HCT116 (cell line): ENCODE data around the gene TGFBRAP1. TPM values are rescaled to one million over a fixed set of nuclear protein-coding genes. Genes with fewer than 3 reads are reported as not detected.

Source experiments
- ATAC-seq: fragments of 200-7000 bp; cut with Tn5 transposase; 2 replicates; pipeline ENCODE4 v1.9.1; 2020; ENCODE audit warnings: mild to moderate bottlenecking, moderate library complexity
- BruUV-seq: library from RNA; stranded (reverse); fragments of 400-500 nt; replicated peaks from 2 replicates; lab custom pipeline; 2021; lab: Mats Ljungman, UMichigan
- CTCF ChIA-PET: fragments of 300-600 bp; sonication (Branson Sonifier 250); formaldehyde crosslinking; loops from one replicate; lab custom pipeline; 2021; ENCODE audit warnings: antibody characterized with exemption; lab: Charles Lee
- POLR2A ChIA-PET: fragments of 300-600, 350-600 bp; sonication (Branson Sonifier 250); formaldehyde crosslinking; loops from one replicate; lab custom pipeline; 2021; ENCODE audit warnings: antibody characterized with exemption; lab: Charles Lee
- RAD21 ChIA-PET, 2 experiments: fragments of 300-600 bp; sonication (Branson Sonifier 250); formaldehyde crosslinking; loops; one replicate each; lab custom pipeline; 2023; ENCODE audit warnings: low total read pairs in 2 of 2; ENCODE audit not compliant: uncharacterized antibody in 2 of 2, unreplicated experiment in 2 of 2, low non-redundant PET in 1 of 2; lab: Charles Lee
- DNase-seq: peaks from one replicate; pipeline ENCODE4 v3.0.0-alpha.2; 2010; ENCODE audit warnings: low read depth, low spot score
- H2AFZ ChIP-seq: fragments of 200-600 bp; shearing (Covaris generic), sonication (generic); 2 replicates; pipeline ENCODE4 v1.6.1; 2017; ENCODE audit warnings: low read depth, mixed run types, mixed read lengths, antibody characterized with exemption, low read length; ENCODE audit not compliant: poor library complexity, severe bottlenecking
- H3K27ac ChIP-seq: 2 replicates; pipeline ENCODE4 v1.5.1; 2012; ENCODE audit warnings: low read depth, low read length
- H3K27me3 ChIP-seq: fragments of 200-600 bp; sonication (generic); 2 replicates; pipeline ENCODE4 v1.6.1; 2016; ENCODE audit warnings: mixed run types, low read length, mixed read lengths; ENCODE audit not compliant: insufficient read depth
- H3K36me3 ChIP-seq, 2 experiments: fragments of 200-500 bp in 1 of 2; fragments of 200-600 bp in 1 of 2; sonication (Bioruptor generic) in 1 of 2; sonication (generic) in 1 of 2; 2 replicates each; pipeline versions ENCODE4 v1.5.1 to v1.6.1; 2014 to 2016; ENCODE audit warnings: low read length in 2 of 2, inconsistent platforms in 1 of 2, mixed read lengths in 1 of 2, mixed run types in 1 of 2; ENCODE audit not compliant: insufficient read depth in 2 of 2, control insufficient read depth in 1 of 2
- H3K4me1 ChIP-seq, 2 experiments: fragments of 200-600 bp in 1 of 2; sonication (generic) in 1 of 2; 2 replicates each; pipeline versions ENCODE4 v1.5.1 to v1.6.1; 2012 to 2017; ENCODE audit warnings: low read length in 2 of 2, inconsistent platforms in 1 of 2, mild to moderate bottlenecking in 1 of 2, mixed read lengths in 1 of 2, mixed run types in 1 of 2, moderate library complexity in 1 of 2; ENCODE audit not compliant: insufficient read depth in 2 of 2, control insufficient read depth in 1 of 2
- H3K4me2 ChIP-seq: fragments of 200-600 bp; sonication (generic); 2 replicates; pipeline ENCODE4 v1.6.1; 2017; ENCODE audit warnings: mixed run types, low read length, mixed read lengths
- H3K4me3 ChIP-seq, 2 experiments: fragments of 200-600 bp in 1 of 2; sonication (generic) in 1 of 2; replicated peaks in 1 of 2; 2 replicates each; pipeline ENCODE4 v1.5.1; 2011 to 2016; ENCODE audit warnings: low read length in 2 of 2, control low read depth in 1 of 2, low read depth in 1 of 2, mild to moderate bottlenecking in 1 of 2, mixed read lengths in 1 of 2, mixed run types in 1 of 2
- H3K79me2 ChIP-seq: fragments of 200-600 bp; sonication (generic); 2 replicates; pipeline ENCODE4 v1.6.1; 2017; ENCODE audit warnings: mild to moderate bottlenecking, mixed run types, low read length, moderate library complexity, mixed read lengths; ENCODE audit not compliant: insufficient read depth
- H3K9ac ChIP-seq: fragments of 200-600 bp; sonication (generic); 2 replicates; pipeline ENCODE4 v1.6.1; 2016; ENCODE audit warnings: low read length, mixed read lengths
- H3K9me2 ChIP-seq: fragments of 200-600 bp; sonication (generic), shearing (Covaris generic); 2 replicates; pipeline ENCODE4 v1.6.1; 2017; ENCODE audit warnings: mixed run types, mild to moderate bottlenecking, moderate library complexity; ENCODE audit not compliant: insufficient read depth
- H3K9me3 ChIP-seq, 2 experiments: fragments of 200-500 bp in 1 of 2; fragments of 200-600 bp in 1 of 2; sonication (Bioruptor generic) in 1 of 2; sonication (generic) in 1 of 2; 2 replicates each; pipeline ENCODE4 v1.6.1; 2014 to 2017; ENCODE audit warnings: low read length in 2 of 2, mixed read lengths in 2 of 2, inconsistent platforms in 1 of 2, low read depth in 1 of 2, mild to moderate bottlenecking in 1 of 2, mixed run types in 1 of 2, moderate library complexity in 1 of 2; ENCODE audit not compliant: control insufficient read depth in 1 of 2, insufficient read depth in 1 of 2
- H4K20me1 ChIP-seq: fragments of 200-600 bp; sonication (generic), shearing (Covaris generic); 2 replicates; pipeline ENCODE4 v1.6.1; 2017; ENCODE audit warnings: mixed run types, mild to moderate bottlenecking, moderate library complexity; ENCODE audit not compliant: insufficient read depth
- CBX3 ChIP-seq: IDR thresholded peaks from 2 replicates; pipeline ENCODE4 v1.6.1; 2012; ENCODE audit warnings: low read depth
- EGR1 ChIP-seq: IDR thresholded peaks from 2 replicates; pipeline ENCODE4 v1.6.1; 2012; ENCODE audit warnings: low read depth
- ELF1 ChIP-seq: IDR thresholded peaks from 2 replicates; pipeline ENCODE4 v1.6.1; 2012; ENCODE audit warnings: low read depth, borderline replicate concordance
- JUND ChIP-seq: IDR thresholded peaks from 2 replicates; pipeline ENCODE4 v1.6.1; 2012
- POLR2A ChIP-seq: IDR thresholded peaks from 2 replicates; pipeline ENCODE4 v1.7.0; 2011; ENCODE audit warnings: borderline replicate concordance; ENCODE audit not compliant: insufficient read depth, insufficient read length; ENCODE audit errors: extremely low read depth
- RAD21 ChIP-seq: IDR thresholded peaks from 2 replicates; pipeline ENCODE4 v1.6.1; 2012; ENCODE audit warnings: low read depth, mild to moderate bottlenecking
- TCF7L2 ChIP-seq: IDR thresholded peaks from 2 replicates; pipeline ENCODE4 v1.7.0; 2011; ENCODE audit warnings: borderline replicate concordance, inconsistent platforms; ENCODE audit not compliant: insufficient read depth, insufficient read length; ENCODE audit errors: extremely low read depth
- YY1 ChIP-seq: IDR thresholded peaks from 2 replicates; pipeline ENCODE4 v1.6.1; 2011; ENCODE audit warnings: low read length, low read depth, moderate library complexity, mild to moderate bottlenecking; ENCODE audit not compliant: insufficient replicate concordance; ENCODE audit errors: extremely low read depth
- intact Hi-C: fragments of 100-400 bp; cut with micrococcal nuclease; formaldehyde crosslinking; loops from 2 replicates; pipeline ENCODE4 v1.10.0; 2022
- total RNA-seq: library from RNA; stranded (reverse); gene quantifications from one replicate; pipeline ENCODE4 v1.2.1, GENCODE V29; 2021; ENCODE audit not compliant: unreplicated experiment
- TF ChIP-seq, protein P1 (sequence below): IDR thresholded peaks from 2 replicates; pipeline ENCODE4 v1.6.1; 2012
- TF ChIP-seq, protein P2 (sequence below): IDR thresholded peaks from 2 replicates; pipeline ENCODE4 v1.6.1; 2012
- TF ChIP-seq, protein P3 (sequence below), 3 experiments: fragments of 200-600 bp in 1 of 3; sonication (generic) in 1 of 3; IDR thresholded peaks in 2 of 3; conservative IDR thresholded peaks in 1 of 3; 2 replicates each; pipeline ENCODE4 v1.5.1; 2012 to 2017; ENCODE audit warnings: low read depth in 2 of 3, low read length in 2 of 3, antibody characterized with exemption in 1 of 3, borderline replicate concordance in 1 of 3, control low read depth in 1 of 3, mild to moderate bottlenecking in 1 of 3, mixed read lengths in 1 of 3, mixed run types in 1 of 3, moderate library complexity in 1 of 3; ENCODE audit not compliant: insufficient read depth in 1 of 3

The TGFBRAP1 gene
- total RNA-seq, 1 experiment from 2014 or later, result 18.3 TPM

DNA sequence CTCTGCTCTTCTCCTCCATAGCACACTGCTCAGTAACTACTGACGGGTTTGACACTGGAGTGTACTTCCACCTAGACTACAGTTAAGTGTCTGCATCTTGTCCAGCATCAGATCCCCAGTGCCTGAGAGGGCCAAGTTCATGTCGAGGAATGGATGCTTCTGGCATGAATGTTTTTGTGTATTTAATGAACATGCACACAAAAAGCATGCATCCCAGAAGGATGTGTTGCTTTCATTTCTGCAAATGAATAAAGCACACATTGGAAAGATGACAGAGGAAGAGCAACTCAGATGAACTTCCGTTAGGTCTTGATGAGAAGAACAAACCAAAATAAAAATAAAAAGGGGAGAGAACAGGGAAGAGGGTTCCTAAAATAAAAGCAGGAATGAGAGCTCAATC, 35.7 kb upstream of the TGFBRAP1 start:
- RAD21 ChIA-PET, result no interaction called here
- ATAC-seq, result no peak
- H3K36me3 ChIP-seq, result peaks cover 27 to 73% of the 10 kb centered on the region in 2 experiments; a peak in 2 of 4 replicates

DNA sequence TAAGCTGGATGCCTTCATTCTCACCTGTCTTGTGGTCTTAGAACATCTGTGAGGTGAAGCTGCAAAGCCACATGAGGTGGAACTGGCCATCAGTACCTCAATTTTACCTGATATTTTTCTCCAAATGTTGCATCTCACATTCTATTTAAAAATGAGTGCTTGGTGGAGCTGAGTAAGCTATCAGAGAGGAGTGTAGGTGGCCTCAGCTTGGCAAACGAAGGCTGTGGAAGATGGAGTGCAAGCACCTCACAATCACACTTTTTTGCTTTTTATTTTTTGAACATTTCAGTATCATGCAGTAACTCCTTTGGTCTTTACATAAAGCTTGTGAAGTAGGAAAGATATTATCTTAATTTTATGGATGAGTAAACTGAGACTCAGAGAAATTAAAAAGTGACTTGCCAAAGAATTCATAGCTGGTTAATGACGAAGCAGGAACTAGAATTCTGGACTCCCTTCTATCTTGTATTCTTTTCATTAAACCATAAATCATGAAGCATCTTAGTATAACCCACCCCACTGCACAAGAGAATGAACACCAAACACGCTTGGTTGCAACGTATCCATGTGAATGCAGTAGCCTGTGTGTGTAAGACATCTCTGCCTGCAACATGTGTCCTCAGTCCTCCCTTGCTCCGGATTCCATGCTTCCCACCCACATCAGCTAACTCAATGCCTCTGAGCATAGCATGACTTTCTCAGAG, 35.1 kb upstream of the TGFBRAP1 start:
- Histone ChIP-seq H3K36me3 (peaks cover 27 to 73% of the 10 kb centered on the region in 2 experiments; a peak in 3 of 4 replicates), H3K9me3 (no peaks in the 10 kb centered on the region), H3K4me2 (no peak overlapping the region), H3K27ac (no peak overlapping the region), H4K20me1 (no peaks in the 10 kb centered on the region), H3K27me3 (no peaks in the 10 kb centered on the region), H3K9me2 (no peaks in the 10 kb centered on the region), H3K79me2 (peaks cover 31% of the 10 kb centered on the region; the same call in 1 of the 2 replicates), H3K4me3 (no peak overlapping the region), H3K9ac (no peak overlapping the region), H2AFZ (no peak overlapping the region), H3K4me1 (no peaks in the 10 kb centered on the region)
- no peak for ATAC-seq
- ChIA-PET CTCF (no interaction called here), POLR2A (no interaction called here), RAD21 (no interaction called here)
- no TSS peak for BruUV-seq
- no peak for DNase-seq
- intact Hi-C loops, result no loop called here
- TF ChIP-seq POLR2A, result no peak
- no peak for TF ChIP-seq YY1
- TF ChIP-seq CBX3, result no peak
- no peak for TF ChIP-seq RAD21
- TF ChIP-seq, protein P1, sequence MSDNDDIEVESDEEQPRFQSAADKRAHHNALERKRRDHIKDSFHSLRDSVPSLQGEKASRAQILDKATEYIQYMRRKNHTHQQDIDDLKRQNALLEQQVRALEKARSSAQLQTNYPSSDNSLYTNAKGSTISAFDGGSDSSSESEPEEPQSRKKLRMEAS, result no peak
- TF ChIP-seq TCF7L2, result no peak
- TF ChIP-seq EGR1, result no peak
- no peak for TF ChIP-seq ELF1
- no peak for TF ChIP-seq JUND

More for the DNA sequence above, 35.7 kb upstream of the TGFBRAP1 start:
- Histone ChIP-seq H3K9me3 (no peaks in the 10 kb centered on the region), H3K4me1 (no peaks in the 10 kb centered on the region), H3K4me3 (no peak overlapping the region), H3K9ac (no peak overlapping the region), H3K4me2 (no peak overlapping the region), H3K27me3 (no peaks in the 10 kb centered on the region), H3K79me2 (peaks cover 32% of the 10 kb centered on the region; the same call in 1 of the 2 replicates), H3K27ac (no peak overlapping the region), H4K20me1 (no peaks in the 10 kb centered on the region), H3K9me2 (no peaks in the 10 kb centered on the region), H2AFZ (no peak overlapping the region)
- no peak for DNase-seq
- no TSS peak for BruUV-seq
- intact Hi-C loops, result no loop called here
- POLR2A ChIA-PET, result no interaction called here
- TF ChIP-seq, protein P2, sequence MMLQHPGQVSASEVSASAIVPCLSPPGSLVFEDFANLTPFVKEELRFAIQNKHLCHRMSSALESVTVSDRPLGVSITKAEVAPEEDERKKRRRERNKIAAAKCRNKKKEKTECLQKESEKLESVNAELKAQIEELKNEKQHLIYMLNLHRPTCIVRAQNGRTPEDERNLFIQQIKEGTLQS, result no peak
- TF ChIP-seq, protein P3, sequence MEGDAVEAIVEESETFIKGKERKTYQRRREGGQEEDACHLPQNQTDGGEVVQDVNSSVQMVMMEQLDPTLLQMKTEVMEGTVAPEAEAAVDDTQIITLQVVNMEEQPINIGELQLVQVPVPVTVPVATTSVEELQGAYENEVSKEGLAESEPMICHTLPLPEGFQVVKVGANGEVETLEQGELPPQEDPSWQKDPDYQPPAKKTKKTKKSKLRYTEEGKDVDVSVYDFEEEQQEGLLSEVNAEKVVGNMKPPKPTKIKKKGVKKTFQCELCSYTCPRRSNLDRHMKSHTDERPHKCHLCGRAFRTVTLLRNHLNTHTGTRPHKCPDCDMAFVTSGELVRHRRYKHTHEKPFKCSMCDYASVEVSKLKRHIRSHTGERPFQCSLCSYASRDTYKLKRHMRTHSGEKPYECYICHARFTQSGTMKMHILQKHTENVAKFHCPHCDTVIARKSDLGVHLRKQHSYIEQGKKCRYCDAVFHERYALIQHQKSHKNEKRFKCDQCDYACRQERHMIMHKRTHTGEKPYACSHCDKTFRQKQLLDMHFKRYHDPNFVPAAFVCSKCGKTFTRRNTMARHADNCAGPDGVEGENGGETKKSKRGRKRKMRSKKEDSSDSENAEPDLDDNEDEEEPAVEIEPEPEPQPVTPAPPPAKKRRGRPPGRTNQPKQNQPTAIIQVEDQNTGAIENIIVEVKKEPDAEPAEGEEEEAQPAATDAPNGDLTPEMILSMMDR (IDR thresholded peaks at IDR 0.05 in 2 of 3, conservative IDR thresholded peaks at IDR 0.05 in 1 of 3; ENCODE audit: borderline replicate concordance in 1 of 3, insufficient read depth in 1 of 3, low read depth in 2 of 3, low read length in 2 of 3), result no peak
- CTCF ChIA-PET, result no interaction called here
